ENCODE data around the gene ADRA2A.

Gene ADRA2A

DNA sequence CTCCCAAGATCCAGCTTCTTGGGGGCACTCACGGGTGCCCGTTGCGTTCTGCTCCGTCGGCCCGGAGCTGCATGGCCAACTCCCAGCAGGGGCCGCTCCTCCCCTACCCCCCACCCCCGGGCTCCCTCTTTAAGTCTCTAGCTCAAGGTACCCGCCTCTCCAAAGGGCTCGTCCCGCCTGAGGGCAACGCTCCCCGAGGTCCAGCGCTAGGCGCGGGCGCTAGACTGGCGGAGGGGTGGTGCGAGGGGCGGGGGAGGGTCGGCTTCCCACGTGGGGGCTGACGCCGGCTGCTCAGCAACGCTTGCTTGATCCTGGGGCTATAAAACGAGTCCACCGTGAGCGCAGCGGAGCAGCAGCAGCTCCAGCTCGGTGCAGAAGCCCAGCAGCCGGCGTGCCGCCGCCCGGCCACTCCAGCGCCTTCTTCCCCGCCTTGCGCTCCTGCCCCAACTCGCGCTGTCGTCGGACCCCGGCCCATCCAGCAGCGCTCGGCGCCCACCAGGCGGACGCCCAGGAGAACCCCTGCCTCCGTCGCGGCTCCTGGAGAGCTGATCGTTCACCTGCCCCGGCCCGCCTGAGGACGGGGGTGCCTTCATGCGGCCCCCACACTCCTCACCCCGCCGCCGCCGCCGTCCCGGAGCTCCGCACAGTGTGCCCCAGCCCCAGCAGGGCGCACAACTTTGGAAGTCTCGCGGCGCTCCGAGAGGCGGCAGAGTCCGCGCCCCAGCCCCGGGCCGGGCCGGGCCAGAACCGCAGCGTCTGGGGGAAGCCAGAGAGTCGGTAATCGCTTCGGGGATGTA, at the start of gene ADRA2A:
TSS of gene ADRA2A (plus strand) at position 348 of the 797 bp plus-strand sequence. CDS start 968 bp downstream, outside the sequence.
- TF ChIP-seq, protein P1, sequence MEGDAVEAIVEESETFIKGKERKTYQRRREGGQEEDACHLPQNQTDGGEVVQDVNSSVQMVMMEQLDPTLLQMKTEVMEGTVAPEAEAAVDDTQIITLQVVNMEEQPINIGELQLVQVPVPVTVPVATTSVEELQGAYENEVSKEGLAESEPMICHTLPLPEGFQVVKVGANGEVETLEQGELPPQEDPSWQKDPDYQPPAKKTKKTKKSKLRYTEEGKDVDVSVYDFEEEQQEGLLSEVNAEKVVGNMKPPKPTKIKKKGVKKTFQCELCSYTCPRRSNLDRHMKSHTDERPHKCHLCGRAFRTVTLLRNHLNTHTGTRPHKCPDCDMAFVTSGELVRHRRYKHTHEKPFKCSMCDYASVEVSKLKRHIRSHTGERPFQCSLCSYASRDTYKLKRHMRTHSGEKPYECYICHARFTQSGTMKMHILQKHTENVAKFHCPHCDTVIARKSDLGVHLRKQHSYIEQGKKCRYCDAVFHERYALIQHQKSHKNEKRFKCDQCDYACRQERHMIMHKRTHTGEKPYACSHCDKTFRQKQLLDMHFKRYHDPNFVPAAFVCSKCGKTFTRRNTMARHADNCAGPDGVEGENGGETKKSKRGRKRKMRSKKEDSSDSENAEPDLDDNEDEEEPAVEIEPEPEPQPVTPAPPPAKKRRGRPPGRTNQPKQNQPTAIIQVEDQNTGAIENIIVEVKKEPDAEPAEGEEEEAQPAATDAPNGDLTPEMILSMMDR (IDR thresholded peaks at IDR 0.05) = no peak

DNA sequence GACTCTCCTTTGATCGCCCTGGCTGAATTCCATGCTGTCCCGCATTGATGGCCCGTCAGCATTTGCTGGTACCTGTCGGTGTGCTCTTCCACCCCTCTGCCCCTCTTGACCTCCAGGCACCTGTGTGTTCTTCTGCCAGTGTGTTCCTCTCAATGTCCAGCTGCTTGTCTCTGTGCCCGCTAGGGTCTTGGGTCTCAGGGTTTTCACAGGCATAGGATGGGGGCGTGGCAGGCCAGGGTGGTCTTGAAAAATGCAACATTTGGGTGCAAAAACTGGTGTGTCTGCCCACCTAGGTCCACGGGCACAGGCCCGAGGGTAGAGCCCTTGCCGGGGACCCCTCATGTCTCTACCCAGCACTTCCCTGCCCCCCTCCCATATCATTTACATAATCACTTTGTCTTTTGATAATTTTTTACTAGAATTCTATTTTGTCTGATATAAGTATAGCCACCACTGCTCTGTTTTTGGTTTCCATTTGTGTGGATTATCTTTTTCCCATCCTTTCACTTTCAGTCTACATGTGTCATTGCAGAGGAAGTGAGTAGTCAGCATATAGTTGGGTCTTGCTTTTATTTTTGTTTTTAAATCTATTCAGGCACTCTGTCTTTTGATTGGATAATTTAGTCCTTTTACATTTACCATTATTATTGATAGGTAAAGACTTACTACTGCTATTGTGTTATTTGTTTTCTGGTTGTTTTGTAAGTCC, 46.6 kb upstream of the ADRA2A start:
- no peaks in the 10 kb centered on the region for H3K27me3 ChIP-seq
- TF ChIP-seq, protein P1 (IDR thresholded peaks at IDR 0.05) = no peak

More for the DNA sequence above, at the start of gene ADRA2A:
- no peaks in the 10 kb centered on the region for H3K9me3 ChIP-seq
- H3K4me1 ChIP-seq (ENCODE audit: control insufficient read depth in 1 of 2, insufficient read depth in 1 of 2, low read depth in 1 of 2, low read length in 1 of 2) = peaks cover 16 to 22% of the 10 kb centered on the region in 2 experiments
- H3K36me3 ChIP-seq = no peaks in the 10 kb centered on the region
- H3K4me3 ChIP-seq (ENCODE audit: low read depth in 1 of 2, low read length in 1 of 2) = peak within 1 kb of the TSS in 1 of 2 experiments; percentile 34
- H3K27ac ChIP-seq = no peak within 1 kb of the TSS
- H3K27me3 ChIP-seq = peaks cover 99% of the 10 kb centered on the region

DNA sequence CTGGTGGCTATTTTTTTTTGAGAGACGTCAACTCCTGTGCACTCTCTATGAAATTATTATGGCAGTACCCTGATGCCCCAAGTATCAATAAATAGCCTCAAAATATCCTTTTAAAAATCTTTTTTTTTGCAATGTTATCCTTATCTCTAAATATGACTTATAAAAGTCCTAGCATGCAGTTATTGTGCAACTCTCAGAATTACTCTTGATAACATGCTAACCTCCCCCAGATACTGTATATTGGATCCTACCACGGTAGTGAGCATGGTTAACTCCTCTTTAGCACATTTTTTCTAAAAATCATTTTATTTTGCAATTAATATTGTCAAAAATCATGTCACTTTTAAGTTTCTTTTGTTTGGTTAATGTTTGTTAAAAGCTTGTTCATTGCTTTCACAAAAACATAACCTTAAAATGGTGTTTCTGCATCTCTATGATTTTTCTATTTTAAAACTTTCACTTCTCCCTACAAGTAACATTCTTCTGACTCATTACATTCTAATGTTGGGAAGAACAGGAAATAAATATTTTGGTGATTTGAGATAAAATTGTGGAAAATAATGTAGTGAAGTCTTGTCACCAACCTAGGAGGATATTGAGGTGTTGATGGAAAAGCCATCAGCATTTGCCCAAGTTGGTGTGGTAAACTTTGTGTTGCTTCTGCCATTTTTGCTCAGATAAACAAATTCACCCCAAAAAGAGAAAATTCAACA, 42.1 kb upstream of the ADRA2A start:
- Histone ChIP-seq H3K9me3 (peaks cover 4% of the 10 kb centered on the region), H3K27ac (no peak overlapping the region), H3K36me3 (no peaks in the 10 kb centered on the region), H3K27me3 (no peaks in the 10 kb centered on the region), H3K4me3 (ENCODE audit: low read depth in 1 of 2, low read length in 1 of 2) (no peak overlapping the region), H3K4me1 (ENCODE audit: control insufficient read depth in 1 of 2, insufficient read depth in 1 of 2, low read depth in 1 of 2, low read length in 1 of 2) (no peaks in the 10 kb centered on the region)
- TF ChIP-seq, protein P1 (IDR thresholded peaks at IDR 0.05) = no peak

More for the DNA sequence above, 46.6 kb upstream of the ADRA2A start:
- Histone ChIP-seq H3K27ac (no peak overlapping the region), H3K4me1 (ENCODE audit: control insufficient read depth in 1 of 2, insufficient read depth in 1 of 2, low read depth in 1 of 2, low read length in 1 of 2) (no peaks in the 10 kb centered on the region), H3K9me3 (peaks cover 4% of the 10 kb centered on the region), H3K36me3 (no peaks in the 10 kb centered on the region), H3K4me3 (ENCODE audit: low read depth in 1 of 2, low read length in 1 of 2) (no peak overlapping the region)

DNA sequence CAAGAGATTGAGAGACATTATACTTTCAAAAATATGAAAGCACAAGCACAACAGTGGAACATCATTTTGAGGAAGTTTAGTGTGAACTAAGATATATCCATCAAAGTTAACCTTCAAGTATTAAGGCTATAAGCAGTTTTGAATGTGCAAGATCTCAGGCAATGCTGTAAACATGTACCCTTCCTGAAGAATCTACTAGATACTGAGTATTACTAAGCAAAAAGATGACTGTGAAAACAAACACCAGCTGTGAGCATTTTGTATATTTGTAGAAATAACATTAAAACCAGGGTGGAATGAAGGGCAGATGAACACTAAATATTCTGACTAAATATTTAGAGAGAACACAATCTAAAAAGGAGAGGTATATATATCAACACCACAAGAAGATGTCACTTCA, 41.3 kb upstream of the ADRA2A start:
- TF ChIP-seq, protein P1 (IDR thresholded peaks at IDR 0.05) = no peak

DNA sequence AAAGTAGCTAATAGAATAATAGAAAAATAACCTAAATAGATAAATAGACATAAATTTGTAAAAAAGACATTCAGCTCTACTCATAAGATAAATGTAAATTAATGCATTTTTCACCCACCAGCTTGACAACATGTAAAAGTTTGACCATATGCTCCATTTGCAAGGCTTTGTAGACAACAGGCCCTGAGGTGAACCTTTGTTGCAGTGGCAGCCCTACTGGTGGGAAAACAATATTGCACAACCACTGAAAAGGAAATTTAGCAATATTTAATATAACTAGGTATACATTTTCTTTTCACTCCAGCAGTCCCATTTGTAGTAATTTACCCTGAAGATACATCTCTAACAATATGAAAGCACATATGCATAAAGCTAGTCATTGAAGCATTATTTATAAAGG, 39.0 kb upstream of the ADRA2A start:
- TF ChIP-seq, protein P1 (IDR thresholded peaks at IDR 0.05) = no peak
- Histone ChIP-seq H3K4me3 (ENCODE audit: low read depth in 1 of 2, low read length in 1 of 2) (no peak overlapping the region), H3K27me3 (no peaks in the 10 kb centered on the region), H3K9me3 (peaks cover 4% of the 10 kb centered on the region), H3K4me1 (ENCODE audit: control insufficient read depth in 1 of 2, insufficient read depth in 1 of 2, low read depth in 1 of 2, low read length in 1 of 2) (no peaks in the 10 kb centered on the region), H3K36me3 (no peaks in the 10 kb centered on the region), H3K27ac (no peak overlapping the region)

More for the DNA sequence above, 41.3 kb upstream of the ADRA2A start:
- H3K9me3 ChIP-seq = peaks cover 4% of the 10 kb centered on the region
- no peaks in the 10 kb centered on the region for H3K27me3 ChIP-seq
- H3K4me3 ChIP-seq (ENCODE audit: low read depth in 1 of 2, low read length in 1 of 2) = no peak overlapping the region
- no peak overlapping the region for H3K27ac ChIP-seq
- no peaks in the 10 kb centered on the region for H3K4me1 ChIP-seq (ENCODE audit: control insufficient read depth in 1 of 2, insufficient read depth in 1 of 2, low read depth in 1 of 2, low read length in 1 of 2)
- H3K36me3 ChIP-seq = no peaks in the 10 kb centered on the region
